ENCODE measurements around the gene ZNF683.

Gene ZNF683

GRCh38 chr1:26346274-26347033, 26.1 kb downstream of the ZNF683 start:
- H3K4me3 ChIP-seq (ENCODE audit: low read depth, low read length) = no peak overlapping the region
- DNase-seq (ENCODE audit: low read depth) = no peak
- TF ChIP-seq CTCF (IDR thresholded peaks at IDR 0.05; ENCODE audit: control insufficient read depth, extremely low read depth, insufficient read depth) = no peak

- DNase-seq (ENCODE audit: low read depth) = no peak
- H3K4me3 ChIP-seq (ENCODE audit: low read depth, low read length) = no peak overlapping the region
- no peak for TF ChIP-seq CTCF (IDR thresholded peaks at IDR 0.05; ENCODE audit: control insufficient read depth, extremely low read depth, insufficient read depth)
These were observed 26.8 kb downstream of the ZNF683 start for GRCh38 chr1:26345718-26346117.

- DNase-seq (ENCODE audit: low read depth) = no peak
- H3K4me3 ChIP-seq (ENCODE audit: low read depth, low read length) = no peak overlapping the region
- no peak for TF ChIP-seq CTCF (IDR thresholded peaks at IDR 0.05; ENCODE audit: control insufficient read depth, extremely low read depth, insufficient read depth)
These were observed 28.2 kb downstream of the ZNF683 start for GRCh38 chr1:26344147-26344920.

GRCh38 chr1:26340047-26340481, 32.5 kb downstream of the ZNF683 start:
- no peak for DNase-seq (ENCODE audit: low read depth)
- TF ChIP-seq CTCF (IDR thresholded peaks at IDR 0.05; ENCODE audit: control insufficient read depth, extremely low read depth, insufficient read depth) = no peak
- no peak overlapping the region for H3K4me3 ChIP-seq (ENCODE audit: low read depth, low read length)

- no peak overlapping the region for H3K4me3 ChIP-seq (ENCODE audit: low read depth, low read length)
- no peak for TF ChIP-seq CTCF (IDR thresholded peaks at IDR 0.05; ENCODE audit: control insufficient read depth, extremely low read depth, insufficient read depth)
- DNase-seq (ENCODE audit: low read depth) = no peak
These were observed 33.9 kb downstream of the ZNF683 start for GRCh38 chr1:26338670-26339069.

GRCh38 chr1:26337625-26338024, 34.9 kb downstream of the ZNF683 start:
- H3K4me3 ChIP-seq (ENCODE audit: low read depth, low read length) = no peak overlapping the region
- TF ChIP-seq CTCF (IDR thresholded peaks at IDR 0.05; ENCODE audit: control insufficient read depth, extremely low read depth, insufficient read depth) = no peak
- no peak for DNase-seq (ENCODE audit: low read depth)
